DMS 273 treated with DMSO at 0.1 percent for 48 hours (cell line): ENCODE measurements around the gene STK11.

Source experiments
- DNase-seq: peaks from one replicate; lab custom pipeline; 2025; lab: John Stamatoyannopoulos, UW

STK11 gene

DNA sequence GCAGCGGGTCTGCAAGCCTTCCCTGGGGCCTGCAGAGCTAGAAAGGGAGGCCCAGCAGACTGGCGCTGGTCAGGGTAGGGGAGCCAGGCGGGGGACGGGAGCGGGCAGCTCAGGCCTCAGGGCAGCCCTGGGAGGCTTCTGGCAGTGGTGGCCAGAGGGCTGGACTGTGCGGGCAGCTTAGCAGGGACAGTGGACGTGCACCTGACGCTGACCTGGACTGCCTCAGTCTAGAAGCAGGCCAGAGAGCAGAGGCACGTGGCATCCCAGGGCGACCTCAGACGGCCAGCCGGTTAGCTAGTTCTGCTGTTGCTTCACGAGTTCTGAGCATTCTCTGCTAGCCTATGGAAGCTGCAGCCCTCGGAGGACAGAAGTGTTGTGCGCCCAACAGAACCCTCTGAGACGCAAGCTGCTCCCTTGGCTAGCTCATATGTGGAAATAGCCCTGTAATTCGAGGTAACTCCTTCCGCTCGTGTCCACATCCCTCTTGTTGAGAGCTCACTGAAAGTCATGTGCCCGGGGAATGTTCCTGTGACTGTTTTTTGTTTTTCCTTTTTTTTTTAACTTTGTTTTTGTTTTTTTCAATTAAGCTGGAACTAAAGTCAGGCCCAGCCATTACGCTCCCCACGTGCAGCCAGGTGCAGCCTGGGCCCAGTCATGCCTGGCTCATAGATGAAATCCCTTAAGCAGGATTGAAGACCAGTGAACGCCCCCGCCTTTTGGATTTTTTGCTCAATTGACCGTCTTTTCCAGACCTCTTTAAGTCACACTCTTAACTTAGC, 67.9 kb downstream of the STK11 start:
- DNase-seq: no peak

GRCh38 chr19:1274081-1274851, 68.7 kb downstream of the STK11 start:
- DNase-seq: no peak

- DNase-seq: no peak
Measured at GRCh38 chr19:1274852-1275259, 69.3 kb downstream of the STK11 start.

- peak; percentile 95 for DNase-seq
Measured at GRCh38 chr19:1275260-1275975, 69.8 kb downstream of the STK11 start, which contains the start of gene FAM174C. Gene FAM174C (plus strand): TSS chr19:1275530. CDS start chr19:1275550, 20 bp downstream.

DNA sequence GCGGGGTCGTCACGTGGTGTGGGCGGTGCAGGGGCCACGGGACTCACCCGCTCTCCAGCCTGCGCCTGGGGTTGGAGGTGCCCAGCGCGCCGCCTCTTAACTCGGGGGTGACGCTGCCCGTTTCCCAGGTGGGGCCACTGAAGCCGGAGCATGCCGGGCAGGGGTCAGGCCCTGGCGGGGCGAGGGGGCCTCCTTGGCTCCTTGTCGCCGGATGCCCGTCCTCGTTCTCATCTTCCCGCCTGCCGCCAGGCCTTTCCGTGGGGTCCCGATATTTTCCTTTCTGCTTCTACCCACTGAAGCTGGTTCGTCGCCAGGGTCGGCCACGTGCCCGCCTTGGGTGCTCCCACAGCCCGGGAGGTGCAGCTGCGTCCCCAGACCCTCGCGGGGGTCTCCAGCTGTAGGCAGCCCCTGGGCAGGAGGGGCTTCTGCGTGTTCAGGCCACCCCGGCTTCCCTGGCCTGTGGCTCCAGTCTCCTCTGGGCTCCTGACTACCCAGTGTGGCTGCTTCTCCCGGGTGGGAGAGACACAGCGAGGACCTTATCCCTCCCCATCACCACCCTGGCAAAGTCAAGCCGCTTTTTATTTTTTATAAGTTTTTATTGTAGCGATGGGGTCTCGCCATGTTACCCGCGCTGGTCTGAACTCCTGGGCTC, 70.5 kb downstream of the STK11 start:
- no peak for DNase-seq

DNA sequence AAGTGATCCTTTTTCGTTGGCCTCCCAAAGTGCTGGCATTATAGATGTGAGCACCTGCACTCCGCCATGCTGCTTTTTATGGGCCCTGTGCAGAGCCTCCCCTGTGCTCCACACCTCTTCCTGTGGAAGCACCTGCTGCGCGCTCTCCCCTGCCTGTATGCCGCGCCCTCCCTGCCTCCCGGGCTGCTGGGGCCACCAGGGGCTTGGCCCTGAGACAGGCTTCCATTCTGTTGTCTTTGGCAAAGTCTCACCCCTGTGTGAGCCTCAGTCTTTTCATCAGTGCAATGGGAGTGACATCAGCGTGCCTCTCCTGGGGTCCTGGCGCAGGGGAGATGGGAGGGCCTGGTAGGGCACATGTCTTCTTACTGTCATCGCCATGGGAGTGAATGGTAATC, 71.0 kb downstream of the STK11 start:
- no peak for DNase-seq

DNA sequence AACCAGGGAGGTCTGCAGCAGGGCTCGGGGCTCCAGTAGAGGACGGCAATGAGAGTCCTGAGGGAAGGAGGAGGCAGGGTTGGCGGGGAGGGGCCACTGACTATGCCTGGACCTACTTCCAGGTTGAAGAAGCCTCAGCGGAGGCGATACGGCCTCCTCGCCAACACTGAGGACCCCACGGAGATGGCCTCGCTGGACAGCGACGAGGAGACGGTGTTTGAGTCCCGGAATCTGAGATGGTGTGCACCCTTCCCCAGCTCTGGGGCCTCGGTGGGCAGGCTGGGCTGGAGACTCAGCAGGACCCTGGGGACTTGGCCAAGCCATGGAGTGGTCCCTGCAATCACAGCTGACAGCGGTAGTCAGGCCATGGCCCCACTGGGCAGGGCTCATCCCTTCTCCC, 71.5 kb downstream of the STK11 start:
- DNase-seq: no peak
